HG03354 (cell line): ENCODE measurements around the gene HID1.
"Not testable (repeated sequence)": the region's sequence is repeated elsewhere in the genome, so short reads cannot be mapped to it uniquely, and the experiment has no call there.

Source experiments
- ATAC-seq: cut with Tn5 transposase; IDR thresholded peaks from one replicate; pipeline ENCODE4 v1.9.1; 2021; ENCODE audit warnings: mild to moderate bottlenecking; ENCODE audit not compliant: unreplicated experiment, poor library complexity, severe bottlenecking

Gene HID1

DNA sequence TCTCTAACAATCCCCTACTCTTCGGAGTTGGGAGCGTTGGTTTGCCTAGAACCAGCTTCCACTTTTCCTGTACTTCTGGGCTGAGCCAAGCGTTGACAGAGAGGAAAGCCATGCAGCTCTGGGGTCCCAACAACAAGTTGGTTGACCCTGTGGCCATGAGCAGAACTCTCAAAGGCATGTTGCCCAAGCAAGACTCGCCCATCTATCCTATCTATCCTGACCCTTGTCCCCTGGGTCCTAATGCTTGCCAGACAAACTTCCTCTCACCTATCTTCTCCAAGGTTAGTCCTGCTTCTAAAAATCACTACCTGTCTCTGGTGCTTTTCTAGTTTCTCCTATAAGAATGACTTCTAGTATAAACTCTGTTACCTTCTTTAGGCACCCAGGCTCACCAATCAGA, 63.5 kb downstream of the HID1 start:
- not testable (repeated sequence) for ATAC-seq

- no peak for ATAC-seq
Observed at GRCh38 chr17:74907012-74907411, 65.5 kb downstream of the HID1 start.

DNA sequence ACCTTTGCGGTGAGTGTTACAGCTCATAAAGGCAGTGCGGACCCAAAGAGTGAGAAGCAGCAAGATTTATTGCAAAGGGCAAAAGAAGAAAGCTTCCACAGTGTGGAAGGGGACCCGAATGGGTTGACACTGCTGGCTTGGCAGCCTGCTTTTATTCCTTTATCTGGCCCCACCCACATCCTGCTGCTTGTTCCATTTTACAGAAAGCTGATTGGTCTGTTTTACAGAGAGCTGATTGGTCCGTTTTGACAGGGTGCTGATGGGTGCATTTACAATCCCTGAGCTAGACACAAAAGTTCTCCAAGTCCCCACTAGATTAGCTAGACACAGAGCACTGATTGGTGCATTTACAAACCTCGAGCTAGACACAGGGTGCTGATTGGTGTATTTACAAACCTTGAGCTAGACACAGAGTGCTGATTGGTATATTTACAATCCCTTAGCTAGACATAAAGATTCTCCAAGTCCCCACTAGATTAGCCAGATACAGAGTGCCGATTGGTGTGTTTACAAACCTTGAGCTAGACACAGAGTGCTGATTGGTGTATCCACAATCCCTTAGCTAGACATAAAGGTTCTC, 66.3 kb downstream of the HID1 start:
- ATAC-seq: not testable (repeated sequence)

DNA sequence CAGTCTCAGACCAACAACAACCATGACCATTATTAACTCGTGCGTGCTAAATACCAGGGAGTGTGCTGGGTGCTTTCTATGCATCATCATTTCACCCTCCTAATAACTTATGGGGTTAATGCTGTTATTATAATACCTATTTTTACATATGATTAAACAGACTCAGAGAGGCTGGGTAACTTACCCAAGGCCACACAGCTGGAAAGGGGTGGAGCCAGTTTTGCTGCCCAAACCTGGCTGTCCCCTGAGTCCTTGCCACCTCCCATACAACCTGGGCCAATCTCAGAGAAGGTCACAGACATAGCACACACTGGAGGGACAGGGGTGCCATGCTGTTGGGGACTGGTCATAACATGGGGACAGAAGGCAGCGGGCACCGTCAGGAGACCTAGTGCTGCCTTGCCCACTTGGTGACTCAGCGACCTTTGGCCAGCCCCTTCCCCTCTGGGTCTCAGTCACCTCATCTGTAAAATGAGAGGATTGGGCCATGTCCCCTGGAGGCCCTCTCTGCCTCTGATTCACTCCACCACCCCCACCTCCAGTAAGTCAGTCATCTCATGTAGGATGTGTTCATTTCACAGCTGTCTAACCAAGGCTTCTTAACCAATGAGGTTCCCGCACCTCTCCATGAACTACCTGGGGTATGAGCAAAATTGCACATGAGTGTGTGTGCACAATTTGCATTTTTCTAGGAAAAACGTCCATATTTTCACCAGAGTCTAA, 67.7 kb downstream of the HID1 start:
- no peak for ATAC-seq

- ATAC-seq: no peak
Observed at GRCh38 chr17:74903671-74904070, 68.9 kb downstream of the HID1 start.

- no peak for ATAC-seq
Observed at GRCh38 chr17:74903034-74903433, 69.5 kb downstream of the HID1 start.

GRCh38 chr17:74901353-74902135, 71.0 kb downstream of the HID1 start:
- ATAC-seq: no peak
